Hippocampal formation (tissue), 2 donors: ENCODE results near the gene PSD2.

Source experiments
- DNase-seq, 2 donors: peaks; one replicate each; lab custom pipeline; 2025; lab: John Stamatoyannopoulos, UW

The PSD2 gene

GRCh38 chr5:139836469-139837208 lies 41.0 kb downstream of the PSD2 start:
- DNase-seq: no peak

- DNase-seq: no peak
Observed at GRCh38 chr5:139837711-139838380, 42.2 kb downstream of the PSD2 start.

GRCh38 chr5:139838381-139839197 lies 43.0 kb downstream of the PSD2 start:
- DNase-seq: no peak

DNA sequence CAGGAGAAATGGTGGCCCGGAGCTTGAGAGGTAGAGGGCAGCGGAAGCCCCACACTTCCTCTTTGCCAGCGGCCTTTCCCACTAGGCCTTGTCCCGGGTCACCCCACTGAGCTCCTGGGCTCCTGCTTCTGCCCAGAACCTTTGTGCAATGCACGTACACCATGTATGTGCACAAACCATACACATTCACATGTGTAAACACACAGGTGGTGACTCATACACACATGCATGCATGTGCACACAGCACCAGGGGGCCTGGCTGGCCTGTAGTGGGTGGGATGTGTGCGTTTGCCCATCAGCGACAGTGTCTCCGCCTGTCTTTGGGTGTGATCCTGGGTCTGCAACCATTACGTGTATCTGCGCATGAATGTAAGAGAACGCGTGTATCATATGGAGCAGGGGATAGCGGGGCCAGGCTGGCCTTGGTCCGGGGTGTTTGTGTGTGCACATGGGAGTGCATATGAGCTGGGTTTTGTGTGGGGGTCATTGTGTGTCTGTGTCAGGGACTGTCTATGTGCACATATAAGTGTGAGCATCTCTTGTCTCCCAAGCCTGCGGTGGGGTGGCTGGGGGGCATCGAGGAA lies 43.7 kb downstream of the PSD2 start:
- no peak for DNase-seq

GRCh38 chr5:139839918-139840317 lies 44.3 kb downstream of the PSD2 start:
- no peak for DNase-seq

DNA sequence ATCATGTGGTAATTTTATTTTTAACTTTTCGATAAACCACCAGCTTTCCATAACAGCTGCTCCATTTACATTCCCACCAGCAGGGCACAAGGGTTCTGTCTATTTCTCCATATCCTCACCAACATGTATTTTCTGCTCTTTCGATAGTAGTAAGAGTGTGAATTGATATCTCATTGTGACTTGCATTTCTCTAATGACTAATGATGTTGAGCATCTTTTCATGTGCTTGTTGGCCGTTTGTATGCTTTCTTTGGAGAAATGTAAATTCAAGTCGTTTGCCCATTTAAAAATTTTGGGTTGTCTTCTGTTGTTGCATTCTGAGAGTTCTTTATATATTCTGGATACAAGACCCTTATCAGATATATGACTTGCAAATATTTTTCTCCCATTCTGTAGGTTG lies 45.9 kb downstream of the PSD2 start:
- no peak for DNase-seq

DNA sequence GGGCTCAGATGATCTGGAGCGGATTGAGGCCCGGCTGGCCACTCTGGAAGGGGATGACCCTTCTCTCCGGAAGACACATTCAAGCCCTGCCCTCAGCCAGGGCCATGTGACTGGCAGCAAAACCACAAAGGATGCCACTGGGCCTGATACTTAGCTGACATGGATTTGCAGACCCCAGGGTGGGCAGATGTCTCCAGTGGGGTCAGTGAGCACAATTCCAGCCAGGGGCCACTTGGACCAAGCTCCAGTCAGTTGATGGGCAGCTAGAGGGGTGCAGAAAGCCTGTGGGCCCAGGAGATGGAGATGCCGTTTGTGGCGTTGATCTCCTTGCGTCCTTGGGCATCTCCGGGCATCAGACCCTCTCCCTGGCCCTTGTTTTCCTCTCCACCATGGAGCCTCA lies 46.7 kb downstream of the PSD2 start:
- no peak for DNase-seq

- DNase-seq: no peak
Observed at GRCh38 chr5:139843991-139844390, 48.4 kb downstream of the PSD2 start.

DNA sequence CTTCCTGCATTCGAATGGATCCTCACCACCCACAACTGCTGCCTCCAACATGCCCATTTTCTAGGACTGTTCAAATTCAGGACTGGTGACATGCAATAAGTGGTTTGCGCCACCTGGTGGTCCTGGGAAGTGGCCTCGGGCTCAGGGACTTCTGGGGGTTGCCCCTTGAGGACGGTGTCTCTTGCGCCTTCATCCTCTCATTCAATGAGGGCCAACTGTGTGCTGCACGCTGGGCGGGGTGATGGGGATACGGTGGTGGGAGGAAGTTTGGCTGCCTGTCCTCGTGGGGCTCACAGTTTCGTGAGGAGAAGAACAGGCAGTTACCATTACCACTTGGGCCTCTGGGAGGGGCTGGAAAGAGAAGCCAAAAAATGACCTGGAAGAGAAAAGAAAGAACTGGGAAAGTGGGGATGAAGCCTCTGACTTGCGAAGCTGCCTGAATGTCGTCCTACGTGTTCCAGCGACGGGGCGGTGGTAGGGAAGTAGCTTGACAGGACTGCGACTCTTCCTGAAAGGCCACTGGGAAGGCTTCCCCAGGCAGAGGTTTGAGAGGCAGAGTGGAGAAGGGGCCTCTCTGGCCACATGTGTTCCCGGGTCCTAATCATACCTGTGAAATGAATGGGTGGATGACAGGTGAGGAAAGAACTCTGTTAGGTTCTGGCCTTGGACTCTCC lies 49.0 kb downstream of the PSD2 start:
- DNase-seq: peak; percentile 58 to 79

- DNase-seq: peak; percentile 6 to 37
Observed at GRCh38 chr5:139845846-139846681, 50.5 kb downstream of the PSD2 start.

- no peak for DNase-seq
Observed at GRCh38 chr5:139847091-139847490, 51.5 kb downstream of the PSD2 start.

- DNase-seq: peak; percentile 44 to 46
Observed at GRCh38 chr5:139847790-139848507, 52.3 kb downstream of the PSD2 start.

GRCh38 chr5:139848508-139849100 lies 53.0 kb downstream of the PSD2 start:
- DNase-seq: no peak

- no peak for DNase-seq
Observed at GRCh38 chr5:139849501-139849900, 53.9 kb downstream of the PSD2 start.

DNA sequence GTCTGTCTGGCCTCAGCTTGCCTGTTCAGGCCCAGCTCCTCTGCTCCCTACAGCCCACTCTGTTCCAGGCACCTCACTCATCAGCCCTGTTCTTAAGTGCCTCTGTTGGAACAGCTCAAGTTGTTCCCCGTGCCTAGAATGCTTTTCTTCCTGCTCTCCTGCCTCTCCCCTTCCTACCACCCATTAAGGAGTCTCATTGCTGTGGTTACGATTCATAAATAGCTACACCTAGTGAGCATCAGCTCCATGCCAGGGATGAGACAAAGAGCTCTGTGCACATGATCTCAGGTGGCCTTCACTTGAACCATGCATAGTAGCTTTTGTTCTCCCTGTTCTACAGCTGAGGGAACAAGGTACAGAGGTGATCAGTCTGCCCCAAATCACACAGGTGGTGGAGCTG lies 54.3 kb downstream of the PSD2 start:
- DNase-seq: no peak

GRCh38 chr5:139850423-139851016 lies 54.9 kb downstream of the PSD2 start:
- no peak for DNase-seq

GRCh38 chr5:139851558-139851957 lies 56.0 kb downstream of the PSD2 start:
- DNase-seq: no peak

GRCh38 chr5:139852696-139853095 lies 57.1 kb downstream of the PSD2 start:
- DNase-seq: no peak

GRCh38 chr5:139854029-139854605 lies 58.5 kb downstream of the PSD2 start:
- DNase-seq: no peak
